Fibroblast of lung (primary cell): ENCODE data around the gene POLR2J. TPM values are rescaled to one million over a fixed set of nuclear protein-coding genes. Genes with fewer than 3 reads are reported as not detected.

Experiments
- DNase-seq, 2 donors: peaks; one replicate each; pipeline versions ENCODE4 v3.0.0 to v3.0.0-alpha.2; 2010; ENCODE audit warnings: low read depth in 2 of 2
- H2AFZ ChIP-seq: 2 replicates; pipeline ENCODE4 v1.5.1; 2012; ENCODE audit warnings: low read length, control low read depth, inconsistent platforms
- H3K27ac ChIP-seq: 2 replicates; pipeline ENCODE4 v1.5.1; 2011; ENCODE audit warnings: low read length, control low read depth; ENCODE audit not compliant: insufficient read depth
- H3K27me3 ChIP-seq: 2 replicates; pipeline ENCODE4 v1.5.1; 2011; ENCODE audit warnings: mild to moderate bottlenecking, low read length; ENCODE audit not compliant: control insufficient read depth, insufficient read depth
- H3K36me3 ChIP-seq: 2 replicates; pipeline ENCODE4 v1.5.1; 2011; ENCODE audit warnings: low read length; ENCODE audit not compliant: control insufficient read depth, insufficient read depth
- H3K4me1 ChIP-seq: 2 replicates; pipeline ENCODE4 v1.5.1; 2011; ENCODE audit warnings: low read length; ENCODE audit not compliant: control insufficient read depth, insufficient read depth; ENCODE audit errors: extremely low read depth
- H3K4me2 ChIP-seq: 2 replicates; pipeline ENCODE4 v1.5.1; 2011; ENCODE audit warnings: low read length, control low read depth; ENCODE audit not compliant: insufficient read depth; ENCODE audit errors: extremely low read depth
- H3K4me3 ChIP-seq, 4 experiments: fragments of 200-600 bp in 1 of 4; sonication (generic) in 1 of 4; replicated peaks in 1 of 4; 2 replicates each; pipeline ENCODE4 v1.5.1; 2011 to 2016; ENCODE audit warnings: low read length in 4 of 4, low read depth in 3 of 4, mild to moderate bottlenecking in 3 of 4, control low read depth in 2 of 4, inconsistent platforms in 1 of 4, mixed read lengths in 1 of 4; ENCODE audit not compliant: insufficient read depth in 1 of 4; ENCODE audit errors: control extremely low read depth in 1 of 4
- H3K79me2 ChIP-seq: 2 replicates; pipeline ENCODE4 v1.5.1; 2012; ENCODE audit warnings: mild to moderate bottlenecking, low read length, inconsistent platforms; ENCODE audit not compliant: control insufficient read depth, insufficient read depth
- H3K9ac ChIP-seq: 2 replicates; pipeline ENCODE4 v1.5.1; 2011; ENCODE audit warnings: mild to moderate bottlenecking, low read length, control low read depth; ENCODE audit not compliant: insufficient read depth
- H3K9me3 ChIP-seq: 2 replicates; pipeline ENCODE4 v1.5.1; 2012; ENCODE audit warnings: low read depth, low read length; ENCODE audit not compliant: control insufficient read depth, insufficient read depth
- H4K20me1 ChIP-seq: 2 replicates; pipeline ENCODE4 v1.5.1; 2011; ENCODE audit warnings: low read length; ENCODE audit not compliant: control insufficient read depth, insufficient read depth; ENCODE audit errors: extremely low read depth
- CTCF ChIP-seq, 2 donors: IDR thresholded peaks in 1 of 2; conservative IDR thresholded peaks in 1 of 2; 1 replicate in 1 of 2; 2 replicates in 1 of 2; pipeline ENCODE4 v1.5.1; 2011 to 2012; ENCODE audit warnings: low read length in 2 of 2, control low read depth in 1 of 2, inconsistent platforms in 1 of 2, low read depth in 1 of 2, mild to moderate bottlenecking in 1 of 2
- EZH2 ChIP-seq: IDR thresholded peaks from 2 replicates; pipeline ENCODE4 v1.5.1; 2012; ENCODE audit warnings: low read length, control low read depth, mild to moderate bottlenecking; ENCODE audit errors: missing control alignments
- polyA plus RNA-seq, 2 donors: library from polyadenylated mRNA; depleted of rRNA in 1 of 2; stranded (reverse) in 1 of 2; unstranded in 1 of 2; fragments of >200 nt; gene quantifications; 2 replicates each; pipeline ENCODE4 v1.2.1, GENCODE V29; 2011 to 2012; ENCODE audit warnings: missing spikeins in 1 of 2
- total RNA-seq: library from RNA; depleted of rRNA; stranded (reverse); fragments of >200 nt; gene quantifications from 2 replicates; pipeline ENCODE4 v1.2.1, GENCODE V29; 2014

POLR2J gene
- total and polyA plus RNA-seq, 2 donors (not counting 1 experiment from before 2014, with no cell fraction given), result 37.2 to 55.3 TPM

GRCh38 chr7:102431617-102432298, 47.0 kb downstream of the POLR2J start:
- Histone ChIP-seq H3K36me3 (peaks cover 2% of the 10 kb centered on the region), H3K9me3 (no peaks in the 10 kb centered on the region), H3K9ac (no peak overlapping the region), H4K20me1 (no peaks in the 10 kb centered on the region), H3K27me3 (no peaks in the 10 kb centered on the region), H3K27ac (no peak overlapping the region), H3K4me3 (no peak overlapping the region), H3K4me2 (no peak overlapping the region), H3K4me1 (peaks cover 5% of the 10 kb centered on the region), H3K79me2 (peaks cover 3% of the 10 kb centered on the region), H2AFZ (no peak overlapping the region)
- TF ChIP-seq EZH2 (no peak), CTCF (conservative IDR thresholded peaks at IDR 0.05 in 1 of 2, IDR thresholded peaks at IDR 0.05 in 1 of 2; ENCODE audit: low read depth in 1 of 2, low read length in 2 of 2) (no peak)
- DNase-seq, result no peak

GRCh38 chr7:102429141-102429899, 49.4 kb downstream of the POLR2J start:
- Histone ChIP-seq H3K9me3 (no peaks in the 10 kb centered on the region), H2AFZ (no peak overlapping the region), H3K36me3 (peaks cover 14% of the 10 kb centered on the region), H4K20me1 (no peaks in the 10 kb centered on the region), H3K27me3 (no peaks in the 10 kb centered on the region), H3K4me2 (no peak overlapping the region), H3K79me2 (peaks cover under 1% of the 10 kb centered on the region), H3K4me1 (peaks cover 2% of the 10 kb centered on the region), H3K9ac (no peak overlapping the region), H3K4me3 (no peak overlapping the region), H3K27ac (no peak overlapping the region)
- TF ChIP-seq EZH2, result no peak
- TF ChIP-seq CTCF (conservative IDR thresholded peaks at IDR 0.05 in 1 of 2, IDR thresholded peaks at IDR 0.05 in 1 of 2; ENCODE audit: low read depth in 1 of 2, low read length in 2 of 2), result no peak
- DNase-seq, result no peak

- no peak for DNase-seq
- no peak overlapping the region for H2AFZ ChIP-seq
- no peaks in the 10 kb centered on the region for H3K4me1 ChIP-seq
- H4K20me1 ChIP-seq, result no peaks in the 10 kb centered on the region
- H3K79me2 ChIP-seq, result no peaks in the 10 kb centered on the region
- peaks cover 14% of the 10 kb centered on the region for H3K36me3 ChIP-seq
- no peak overlapping the region for H3K27ac ChIP-seq
- H3K9ac ChIP-seq, result no peak overlapping the region
- TF ChIP-seq CTCF (conservative IDR thresholded peaks at IDR 0.05 in 1 of 2, IDR thresholded peaks at IDR 0.05 in 1 of 2; ENCODE audit: low read depth in 1 of 2, low read length in 2 of 2) (no peak), EZH2 (no peak)
- no peaks in the 10 kb centered on the region for H3K27me3 ChIP-seq
- H3K4me2 ChIP-seq, result no peak overlapping the region
- H3K9me3 ChIP-seq, result no peaks in the 10 kb centered on the region
- H3K4me3 ChIP-seq, result no peak overlapping the region
Measured at GRCh38 chr7:102427019-102427405, 51.7 kb downstream of the POLR2J start.
